H1 (cell line): Measurements from ENCODE around the gene CAMTA1. TPM values are rescaled to one million over a fixed set of nuclear protein-coding genes. Genes with fewer than 3 reads are reported as not detected.

ENCODE experiments used
- CTCF ChIA-PET: fragments of 300-600 bp; sonication (Branson Sonifier 250); formaldehyde crosslinking; loops from one replicate; lab custom pipeline; 2021; ENCODE audit not compliant: partially characterized antibody; lab: Charles Lee
- POLR2A ChIA-PET: fragments of 300-600 bp; sonication (Branson Sonifier 250); formaldehyde crosslinking; loops from one replicate; lab custom pipeline; 2021; ENCODE audit warnings: inconsistent platforms; ENCODE audit not compliant: partially characterized antibody; lab: Charles Lee
- DNase-seq, 2 experiments: peaks; one replicate each; pipeline versions ENCODE4 v3.0.0 to v3.0.0-alpha.2; 2010 to 2022; ENCODE audit warnings: low spot score in 2 of 2, low read depth in 1 of 2, mixed read lengths in 1 of 2
- FAIRE-seq: peaks from 2 replicates; lab custom pipeline; 2011; peaks lifted over from hg19 to GRCh38; lab: Jason Lieb, UNC
- H2AFZ ChIP-seq: 2 replicates; pipeline ENCODE4 v1.8.1; 2012; ENCODE audit warnings: low read length, inconsistent platforms
- H2AK5ac ChIP-seq: 2 replicates; pipeline ENCODE4 v1.6.1; 2013; ENCODE audit warnings: low read depth, low read length
- H2BK120ac ChIP-seq: replicated peaks from 2 replicates; pipeline ENCODE3; 2013; ENCODE audit warnings: low read depth, low read length, inconsistent platforms
- H2BK12ac ChIP-seq: 2 replicates; pipeline ENCODE4 v1.6.1; 2013; ENCODE audit warnings: low read depth, low read length
- H2BK15ac ChIP-seq: 2 replicates; pipeline ENCODE4 v1.6.1; 2013; ENCODE audit warnings: low read length
- H2BK20ac ChIP-seq: 2 replicates; pipeline ENCODE4 v1.6.1; 2013; ENCODE audit warnings: low read length
- H2BK5ac ChIP-seq: 2 replicates; pipeline ENCODE4 v1.6.1; 2013; ENCODE audit warnings: low read depth, low read length
- H3K14ac ChIP-seq: 2 replicates; pipeline ENCODE4 v1.6.1; 2013; ENCODE audit warnings: inconsistent platforms; ENCODE audit not compliant: insufficient read length
- H3K18ac ChIP-seq: 2 replicates; pipeline ENCODE4 v1.6.1; 2013; ENCODE audit warnings: low read length; ENCODE audit errors: extremely low read depth
- H3K23ac ChIP-seq: 2 replicates; pipeline ENCODE4 v1.6.1; 2013; ENCODE audit warnings: inconsistent platforms; ENCODE audit not compliant: insufficient read length
- H3K23me2 ChIP-seq: 2 replicates; pipeline ENCODE4 v1.6.1; 2013; ENCODE audit warnings: low read depth, low read length
- H3K27ac ChIP-seq: 2 replicates; pipeline ENCODE4 v1.6.1; 2011; ENCODE audit warnings: low read depth, low read length, inconsistent platforms
- H3K27me3 ChIP-seq, 4 experiments: replicated peaks in 1 of 4; 1 replicate in 1 of 4; 2 replicates in 3 of 4; pipeline versions ENCODE4 v1.6.1 to v1.8.1; 2011 to 2013; ENCODE audit warnings: low read length in 3 of 4, mild to moderate bottlenecking in 3 of 4, inconsistent platforms in 2 of 4, mixed read lengths in 2 of 4, moderate library complexity in 1 of 4; ENCODE audit not compliant: control insufficient read depth in 3 of 4, insufficient read depth in 3 of 4; ENCODE audit errors: extremely low read depth in 1 of 4
- H3K36me3 ChIP-seq, 4 experiments: 2 replicates each; pipeline versions ENCODE4 v1.6.1 to v1.8.1; 2011 to 2013; ENCODE audit warnings: mild to moderate bottlenecking in 4 of 4, low read length in 3 of 4, moderate library complexity in 2 of 4, control low read depth in 1 of 4, inconsistent platforms in 1 of 4; ENCODE audit not compliant: insufficient read depth in 4 of 4, control insufficient read depth in 2 of 4
- H3K4ac ChIP-seq: replicated peaks from 2 replicates; pipeline ENCODE3; 2013; ENCODE audit warnings: low read length, low read depth, mixed read lengths, inconsistent platforms; ENCODE audit not compliant: insufficient read length
- H3K4me1 ChIP-seq, 4 experiments: replicated peaks in 1 of 4; 1 replicate in 1 of 4; 2 replicates in 3 of 4; pipeline versions ENCODE4 v1.6.1 to v1.8.1; 2011 to 2013; ENCODE audit warnings: low read length in 3 of 4, inconsistent platforms in 2 of 4, mixed read lengths in 1 of 4; ENCODE audit not compliant: insufficient read depth in 4 of 4, control insufficient read depth in 3 of 4
- H3K4me2 ChIP-seq, 2 experiments: 2 replicates each; pipeline versions ENCODE4 v1.6.1 to v1.8.1; 2011 to 2013; ENCODE audit warnings: low read depth in 2 of 2, low read length in 2 of 2, control low read depth in 1 of 2, inconsistent platforms in 1 of 2, mild to moderate bottlenecking in 1 of 2; ENCODE audit not compliant: insufficient read depth in 1 of 2
- H3K4me3 ChIP-seq, 4 experiments: fragments of 200-600, 300-600 bp in 1 of 4; sonication (generic), shearing (Covaris generic), sonication (Bioruptor Twin) in 1 of 4; 2 replicates each; pipeline versions ENCODE4 v1.5.1 to v1.8.1; 2011 to 2016; ENCODE audit warnings: low read length in 4 of 4, low read depth in 3 of 4, control low read depth in 2 of 4, inconsistent platforms in 2 of 4, mild to moderate bottlenecking in 2 of 4, mixed read lengths in 1 of 4, moderate library complexity in 1 of 4; ENCODE audit not compliant: insufficient read depth in 2 of 4; ENCODE audit errors: extremely low read depth in 1 of 4
- H3K56ac ChIP-seq: replicated peaks from 2 replicates; pipeline ENCODE3; 2013; ENCODE audit warnings: low read depth, mild to moderate bottlenecking, mixed read lengths, low read length, inconsistent platforms; ENCODE audit not compliant: insufficient read length
- H3K79me1 ChIP-seq: 2 replicates; pipeline ENCODE4 v1.6.1; 2013; ENCODE audit warnings: low read depth, low read length, control low read depth
- H3K79me2 ChIP-seq, 2 experiments: 2 replicates each; pipeline versions ENCODE4 v1.6.1 to v1.8.1; 2012 to 2013; ENCODE audit warnings: low read length in 2 of 2, mild to moderate bottlenecking in 2 of 2, inconsistent platforms in 1 of 2; ENCODE audit not compliant: insufficient read depth in 2 of 2, control insufficient read depth in 1 of 2
- H3K9ac ChIP-seq, 4 experiments: replicated peaks in 1 of 4; 1 replicate in 1 of 4; 2 replicates in 3 of 4; pipeline versions ENCODE4 v1.6.1 to v1.8.1; 2011 to 2013; ENCODE audit warnings: low read depth in 3 of 4, low read length in 3 of 4, control low read depth in 2 of 4, mild to moderate bottlenecking in 2 of 4, moderate library complexity in 2 of 4, inconsistent platforms in 1 of 4; ENCODE audit errors: extremely low read depth in 1 of 4
- H3K9me3 ChIP-seq, 2 experiments: 2 replicates each; pipeline versions ENCODE4 v1.6.1 to v1.8.1; 2012 to 2013; ENCODE audit warnings: mild to moderate bottlenecking in 2 of 2, moderate library complexity in 2 of 2, control low read depth in 1 of 2, inconsistent platforms in 1 of 2, low read depth in 1 of 2, low read length in 1 of 2, mixed read lengths in 1 of 2; ENCODE audit not compliant: insufficient read depth in 2 of 2
- H4K20me1 ChIP-seq, 2 experiments: replicated peaks in 1 of 2; 2 replicates each; pipeline versions ENCODE3 to v1.8.1; 2011 to 2013; ENCODE audit warnings: inconsistent platforms in 2 of 2, low read length in 2 of 2, mild to moderate bottlenecking in 1 of 2; ENCODE audit not compliant: insufficient read depth in 2 of 2, control insufficient read depth in 1 of 2
- H4K5ac ChIP-seq: 2 replicates; pipeline ENCODE4 v1.6.1; 2013; ENCODE audit warnings: low read length, low read depth, mixed read lengths, inconsistent platforms; ENCODE audit not compliant: insufficient read length
- H4K8ac ChIP-seq: 2 replicates; pipeline ENCODE4 v1.8.0; 2013; ENCODE audit warnings: mild to moderate bottlenecking, moderate library complexity, low read length, inconsistent platforms; ENCODE audit not compliant: insufficient read depth; ENCODE audit errors: extremely low read depth
- H4K91ac ChIP-seq: replicated peaks from 2 replicates; pipeline ENCODE3; 2013; ENCODE audit warnings: low read length, mixed read lengths, inconsistent platforms; ENCODE audit not compliant: insufficient read length
- CEBPB ChIP-seq: IDR thresholded peaks from 2 replicates; pipeline ENCODE4 v1.6.1; 2012; ENCODE audit warnings: low read depth, low read length
- TBP ChIP-seq: IDR thresholded peaks from 2 replicates; pipeline ENCODE4 v1.6.1; 2011; ENCODE audit warnings: low read depth, low read length, improper control_type of control experiment
- WGBS, 2 experiments: shearing (Covaris generic) in 1 of 2; methylation state at CpG; one replicate each; pipeline versions ENCODE4 v1.1.6 to v1.1.7; 2013 to 2015; ENCODE audit warnings: low lambda C conversion rate in 2 of 2, mixed read lengths in 2 of 2, inconsistent platforms in 1 of 2, low coverage in 1 of 2, missing lambda C conversion rate in 1 of 2; ENCODE audit not compliant: insufficient replicate concordance in 2 of 2, insufficient coverage in 1 of 2, insufficient read length in 1 of 2; ENCODE audit errors: extremely low coverage in 1 of 2, missing lambda C conversion rate in 1 of 2; 5-methylcytosine and 5-hydroxymethylcytosine counted together
- polyA plus RNA-seq, 7 experiments: library from polyadenylated mRNA; depleted of rRNA in 3 of 7; stranded (reverse) in 5 of 7; unstranded in 2 of 7; fragments of >200 nt in 5 of 7; fragments of 200-250 nt in 2 of 7; gene quantifications; 1 replicate in 5 of 7; 2 replicates in 1 of 7; 4 replicates in 1 of 7; pipeline versions ENCODE4 v1.2.1 to v1.2.3, GENCODE V29; 2011 to 2013; ENCODE audit warnings: missing spikeins in 2 of 7, mixed read lengths in 2 of 7
- total RNA-seq: library from RNA; stranded (reverse); fragmentation: NEBNext Ultra II Directional; extraction: Animal tissue kit (Norgen Biotek cat#: 25700); gene quantifications from 2 replicates; pipeline ENCODE4 v1.2.1, GENCODE V29; 2021
- TF ChIP-seq, protein P1 (sequence below), 3 experiments: IDR thresholded peaks; 1 replicate in 2 of 3; 2 replicates in 1 of 3; pipeline versions ENCODE4 v1.5.1 to v1.6.1; 2011; ENCODE audit warnings: low read length in 3 of 3, mild to moderate bottlenecking in 3 of 3, inconsistent platforms in 2 of 3, low read depth in 1 of 3, moderate library complexity in 1 of 3; ENCODE audit not compliant: insufficient read depth in 1 of 3; ENCODE audit errors: control extremely low read depth in 1 of 3

CAMTA1 gene
- total and polyA plus RNA-seq, 2 of the 8 experiments (the other 6 are each of a cell fraction or from before 2014, with no cell fraction given) = 65.0 to 119 TPM

DNA sequence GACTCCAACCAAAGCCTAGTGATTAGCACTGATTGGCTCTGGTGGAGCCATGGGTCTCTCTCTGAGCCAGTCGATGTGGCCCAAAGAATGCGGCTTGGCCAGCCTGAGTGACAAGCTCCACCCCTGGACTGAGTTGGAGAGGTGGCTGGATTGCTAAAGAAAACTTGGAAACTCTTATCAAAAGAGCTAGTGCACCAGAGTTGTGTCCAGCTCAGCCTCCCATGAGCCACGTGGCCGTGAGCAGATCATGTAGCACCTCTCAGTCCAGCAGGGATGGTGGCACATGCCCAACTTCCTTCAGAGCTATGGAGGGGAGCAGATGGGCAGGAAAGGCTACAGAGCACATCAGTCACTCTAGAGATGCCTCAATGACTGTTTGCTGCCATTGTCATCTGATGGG, 843.0 kb downstream of the CAMTA1 start:
- Histone ChIP-seq H3K4ac (no peak overlapping the region), H3K4me1 (peaks cover 0 to 4% (median under 1%) of the 10 kb centered on the region in 4 experiments; a peak in 2 of 7 replicates), H3K79me2 (no peaks in the 10 kb centered on the region), H4K8ac (no peak overlapping the region), H3K79me1 (no peaks in the 10 kb centered on the region), H3K4me3 (no peak overlapping the region), H3K27ac (no peak overlapping the region), H3K9ac (no peak overlapping the region), H2BK15ac (no peak overlapping the region), H3K4me2 (no peak overlapping the region), H2AK5ac (no peak overlapping the region), H3K56ac (no peak overlapping the region), H2BK12ac (peak overlapping the region; percentile 55; the same call in 1 of the 2 replicates), H4K5ac (no peak overlapping the region), H2BK120ac (no peak overlapping the region), H4K20me1 (no peaks in the 10 kb centered on the region), H3K9me3 (no peaks in the 10 kb centered on the region), H3K18ac (no peak overlapping the region), H4K91ac (no peak overlapping the region), H3K23me2 (no peaks in the 10 kb centered on the region), H3K27me3 (no peaks in the 10 kb centered on the region), H3K23ac (no peak overlapping the region), H2BK5ac (no peak overlapping the region), H3K36me3 (no peaks in the 10 kb centered on the region), H2AFZ (no peak overlapping the region), H2BK20ac (no peak overlapping the region), H3K14ac (no peak overlapping the region)
- ChIA-PET POLR2A (no interaction called here), CTCF (interaction anchor here (1.4 to 2.2 kb wide), 5 partner anchors 19 to 66 kb away, joined by 3 to 10 read pairs (median 5); no protein-coding TSS in a partner anchor)
- WGBS, 2 experiments = 88% methylated on average over 4 of the region's 4 CpGs; no CpG with 5 or more reads in 1 of the 2 experiments
- DNase-seq (no peak), FAIRE-seq (no peak)
- TF ChIP-seq TBP (no peak), CEBPB (no peak)
- TF ChIP-seq, protein P1, sequence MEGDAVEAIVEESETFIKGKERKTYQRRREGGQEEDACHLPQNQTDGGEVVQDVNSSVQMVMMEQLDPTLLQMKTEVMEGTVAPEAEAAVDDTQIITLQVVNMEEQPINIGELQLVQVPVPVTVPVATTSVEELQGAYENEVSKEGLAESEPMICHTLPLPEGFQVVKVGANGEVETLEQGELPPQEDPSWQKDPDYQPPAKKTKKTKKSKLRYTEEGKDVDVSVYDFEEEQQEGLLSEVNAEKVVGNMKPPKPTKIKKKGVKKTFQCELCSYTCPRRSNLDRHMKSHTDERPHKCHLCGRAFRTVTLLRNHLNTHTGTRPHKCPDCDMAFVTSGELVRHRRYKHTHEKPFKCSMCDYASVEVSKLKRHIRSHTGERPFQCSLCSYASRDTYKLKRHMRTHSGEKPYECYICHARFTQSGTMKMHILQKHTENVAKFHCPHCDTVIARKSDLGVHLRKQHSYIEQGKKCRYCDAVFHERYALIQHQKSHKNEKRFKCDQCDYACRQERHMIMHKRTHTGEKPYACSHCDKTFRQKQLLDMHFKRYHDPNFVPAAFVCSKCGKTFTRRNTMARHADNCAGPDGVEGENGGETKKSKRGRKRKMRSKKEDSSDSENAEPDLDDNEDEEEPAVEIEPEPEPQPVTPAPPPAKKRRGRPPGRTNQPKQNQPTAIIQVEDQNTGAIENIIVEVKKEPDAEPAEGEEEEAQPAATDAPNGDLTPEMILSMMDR (IDR thresholded peaks at IDR 0.05; ENCODE audit: control extremely low read depth in 1 of 3, insufficient read depth in 1 of 3, low read depth in 1 of 3, low read length in 3 of 3) = no peak
